Ascending aorta (tissue), 2 donors: ENCODE data around the gene ARHGAP9. TPM values are rescaled to one million over a fixed set of nuclear protein-coding genes. Genes with fewer than 3 reads are reported as not detected.

Experiments
- DNase-seq, 2 donors: peaks; one replicate each; pipeline ENCODE4 v3.0.0-alpha.2; 2019; ENCODE audit warnings: low spot score in 2 of 2
- H3K27ac ChIP-seq, 2 donors: fragments of 200-600 bp; sonication (generic); one replicate each; pipeline ENCODE4 v1.5.1; 2016 to 2017; ENCODE audit warnings: mild to moderate bottlenecking in 1 of 2
- H3K27me3 ChIP-seq: fragments of 200-600 bp; sonication (generic); one replicate; pipeline ENCODE4 v1.5.1; 2017
- H3K36me3 ChIP-seq, 2 donors: fragments of 200-600 bp; sonication (generic); one replicate each; pipeline ENCODE4 v1.5.1; 2016
- H3K4me1 ChIP-seq, 2 donors: fragments of 200-600 bp; sonication (generic); one replicate each; pipeline ENCODE4 v1.5.1; 2016 to 2017; ENCODE audit warnings: mild to moderate bottlenecking in 1 of 2
- H3K4me3 ChIP-seq, 2 donors: fragments of 200-600 bp; sonication (generic); one replicate each; pipeline ENCODE4 v1.5.1; 2016 to 2017; ENCODE audit warnings: mild to moderate bottlenecking in 1 of 2
- H3K9me3 ChIP-seq, 2 donors: fragments of 200-600 bp; sonication (generic); one replicate each; pipeline ENCODE4 v1.5.1; 2016
- CTCF ChIP-seq, 3 experiments: fragments of 200-600 bp in 2 of 3; fragments of 450-650 bp in 1 of 3; sonication (generic) in 2 of 3; IDR thresholded peaks; one replicate each; pipeline ENCODE4 v1.5.1; 2016 to 2019; ENCODE audit warnings: antibody characterized with exemption in 3 of 3, mild to moderate bottlenecking in 1 of 3, moderate library complexity in 1 of 3
- intact Hi-C: fragments of 100-400 bp; cut with DNase I; formaldehyde crosslinking; loops from one replicate; pipeline ENCODE4 v1.15.1; 2023
- total RNA-seq: library from RNA; depleted of rRNA; stranded (reverse); fragments of >200 nt; gene quantifications from one replicate; pipeline ENCODE4 v1.1.0, GENCODE V29; 2016

Gene ARHGAP9
- total RNA-seq, 1 donor from 2014 or later, result 21.6 TPM

- Histone ChIP-seq H3K27ac (no peak overlapping the region), H3K4me3 (peak overlapping the region in 1 of 2 donors; percentile 65)
Measured at GRCh38 chr12:57474862-57475261, 4.8 kb downstream of the ARHGAP9 start.

GRCh38 chr12:57474430-57474829, 5.2 kb downstream of the ARHGAP9 start:
- no peaks in the 10 kb centered on the region for H3K9me3 ChIP-seq
- H3K27ac ChIP-seq, result no peak overlapping the region
- intact Hi-C loops, result no loop called here
- H3K36me3 ChIP-seq, result no peaks in the 10 kb centered on the region
- TF ChIP-seq CTCF (IDR thresholded peaks at IDR 0.05), result no peak
- H3K4me1 ChIP-seq, result peaks cover 11 to 13% of the 10 kb centered on the region in 2 donors
- no peak overlapping the region for H3K4me3 ChIP-seq
- H3K27me3 ChIP-seq, result peaks cover 7% of the 10 kb centered on the region
- DNase-seq, result no peak

More at GRCh38 chr12:57474862-57475261, 4.8 kb downstream of the ARHGAP9 start:
- Histone ChIP-seq H3K36me3 (no peaks in the 10 kb centered on the region), H3K9me3 (no peaks in the 10 kb centered on the region), H3K27me3 (peaks cover 7% of the 10 kb centered on the region), H3K4me1 (peaks cover 11 to 13% of the 10 kb centered on the region in 2 donors)
- TF ChIP-seq CTCF (IDR thresholded peaks at IDR 0.05), result no peak
- DNase-seq, result no peak
- intact Hi-C loops, result no loop called here

GRCh38 chr12:57473886-57474285, 5.8 kb downstream of the ARHGAP9 start:
- no peak overlapping the region for H3K4me3 ChIP-seq
- H3K4me1 ChIP-seq, result peaks cover 11 to 13% of the 10 kb centered on the region in 2 donors
- DNase-seq, result no peak
- intact Hi-C loops, result no loop called here
- H3K27me3 ChIP-seq, result peaks cover 7% of the 10 kb centered on the region
- no peak for TF ChIP-seq CTCF (IDR thresholded peaks at IDR 0.05)
- no peak overlapping the region for H3K27ac ChIP-seq
- H3K9me3 ChIP-seq, result no peaks in the 10 kb centered on the region
- H3K36me3 ChIP-seq, result no peaks in the 10 kb centered on the region

GRCh38 chr12:57473392-57473791, 6.3 kb downstream of the ARHGAP9 start:
- Histone ChIP-seq H3K4me1 (peaks cover 11 to 13% of the 10 kb centered on the region in 2 donors), H3K36me3 (no peaks in the 10 kb centered on the region), H3K9me3 (no peaks in the 10 kb centered on the region), H3K4me3 (no peak overlapping the region), H3K27ac (no peak overlapping the region), H3K27me3 (peaks cover 7% of the 10 kb centered on the region)
- TF ChIP-seq CTCF (IDR thresholded peaks at IDR 0.05), result no peak
- intact Hi-C loops, result no loop called here
- no peak for DNase-seq

- Histone ChIP-seq H3K9me3 (no peaks in the 10 kb centered on the region), H3K27me3 (peaks cover 7% of the 10 kb centered on the region), H3K27ac (no peak overlapping the region), H3K4me3 (no peak overlapping the region), H3K4me1 (peaks cover 11 to 13% of the 10 kb centered on the region in 2 donors), H3K36me3 (no peaks in the 10 kb centered on the region)
- intact Hi-C loops, result no loop called here
- DNase-seq, result no peak
- TF ChIP-seq CTCF (IDR thresholded peaks at IDR 0.05), result no peak
Measured at GRCh38 chr12:57472391-57472790, 7.3 kb downstream of the ARHGAP9 start.

GRCh38 chr12:57471661-57472060, 8.0 kb downstream of the ARHGAP9 start:
- Histone ChIP-seq H3K36me3 (no peaks in the 10 kb centered on the region), H3K9me3 (no peaks in the 10 kb centered on the region), H3K4me3 (no peak overlapping the region), H3K27me3 (peaks cover 7% of the 10 kb centered on the region), H3K4me1 (peaks cover 11 to 13% of the 10 kb centered on the region in 2 donors), H3K27ac (no peak overlapping the region)
- no peak for TF ChIP-seq CTCF (IDR thresholded peaks at IDR 0.05)
- intact Hi-C loops, result no loop called here
- DNase-seq, result no peak
